ENCODE results near the gene NAALAD2. TPM values are rescaled to one million over a fixed set of nuclear protein-coding genes. Genes with fewer than 3 reads are reported as not detected.
"Not testable (repeated sequence)": the region's sequence is repeated elsewhere in the genome, so short reads cannot be mapped to it uniquely, and the experiment has no call there.

Gene NAALAD2
- polyA plus RNA-seq, 1 donor (not counting 4 experiments of a cell fraction or from before 2014, with no cell fraction given) = not detected

DNA sequence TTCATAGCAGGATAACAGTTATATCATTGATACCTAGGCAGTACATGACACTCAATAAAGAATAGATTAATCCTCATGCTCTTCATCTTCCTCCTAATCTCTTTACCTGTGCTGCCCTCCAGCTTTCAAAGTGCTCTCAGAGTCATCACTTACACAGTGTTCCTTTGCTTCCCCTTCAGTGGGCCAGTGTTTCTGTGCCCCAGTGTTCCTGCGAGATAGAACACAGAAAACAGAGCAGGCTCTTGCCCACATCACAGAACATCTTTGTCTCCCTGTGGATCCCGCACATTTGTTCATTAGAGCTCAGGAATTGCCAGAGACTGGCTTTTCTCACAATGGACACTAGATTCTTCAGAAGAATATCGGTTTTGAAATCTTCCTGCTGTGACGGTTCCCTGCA is 36.2 kb upstream of the NAALAD2 start:
- H3K27ac ChIP-seq (ENCODE audit: control insufficient read depth, insufficient read depth, low read length); H3K9ac ChIP-seq (ENCODE audit: control insufficient read depth, extremely low read depth, insufficient read depth, low read length); H3K4me3 ChIP-seq (ENCODE audit: control insufficient read depth in 2 of 3, extremely low read depth in 1 of 3, insufficient read depth in 2 of 3, low read depth in 1 of 3, low read length in 3 of 3); FAIRE-seq; H3K36me3 ChIP-seq (ENCODE audit: control insufficient read depth in 2 of 2, extremely low read depth in 1 of 2, insufficient read depth in 2 of 2, low read length in 2 of 2); H4K20me1 ChIP-seq (ENCODE audit: control insufficient read depth, extremely low read depth, insufficient read depth, low read length); dilution Hi-C loops (cut with MboI; ENCODE audit: extremely low pct_ligation_motif_present, low sequenced_read_pairs); H3K4me2 ChIP-seq (ENCODE audit: control insufficient read depth, extremely low read depth, insufficient read depth, low read depth, low read length); H3K4me1 ChIP-seq (ENCODE audit: control insufficient read depth, extremely low read depth, insufficient read depth, low read length); H3K9me3 ChIP-seq (ENCODE audit: control insufficient read depth, low read depth, low read length); H3K9me1 ChIP-seq (ENCODE audit: control insufficient read depth, extremely low read depth, insufficient read depth, low read length); H3K27me3 ChIP-seq (ENCODE audit: control insufficient read depth, extremely low read depth, insufficient read depth, low read length); DNase-seq (ENCODE audit: low read depth, low spot score); H3K79me2 ChIP-seq (ENCODE audit: control insufficient read depth, insufficient read depth, low read length); H2AFZ ChIP-seq (ENCODE audit: control insufficient read depth, low read length): not testable (repeated sequence)

DNA sequence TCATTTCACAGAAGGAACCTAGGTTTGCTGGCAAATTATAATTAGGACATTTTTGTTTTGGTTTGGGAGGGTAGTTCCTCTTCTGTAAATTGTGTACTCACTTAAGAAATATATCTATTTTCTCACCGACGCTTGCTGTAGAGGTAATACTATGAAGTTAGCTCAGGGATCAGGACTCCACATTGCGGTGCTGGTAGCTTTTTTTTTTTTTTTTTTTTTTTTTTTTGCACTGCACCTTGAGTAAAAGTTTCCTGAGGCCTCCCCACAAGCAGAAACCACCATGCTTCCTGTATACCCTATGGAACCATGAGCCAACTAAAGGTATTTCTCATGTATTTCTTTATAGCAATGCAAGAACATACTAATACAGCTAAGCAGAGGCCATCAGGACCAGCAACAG is 34.0 kb upstream of the NAALAD2 start:
- TF ChIP-seq, protein P1, sequence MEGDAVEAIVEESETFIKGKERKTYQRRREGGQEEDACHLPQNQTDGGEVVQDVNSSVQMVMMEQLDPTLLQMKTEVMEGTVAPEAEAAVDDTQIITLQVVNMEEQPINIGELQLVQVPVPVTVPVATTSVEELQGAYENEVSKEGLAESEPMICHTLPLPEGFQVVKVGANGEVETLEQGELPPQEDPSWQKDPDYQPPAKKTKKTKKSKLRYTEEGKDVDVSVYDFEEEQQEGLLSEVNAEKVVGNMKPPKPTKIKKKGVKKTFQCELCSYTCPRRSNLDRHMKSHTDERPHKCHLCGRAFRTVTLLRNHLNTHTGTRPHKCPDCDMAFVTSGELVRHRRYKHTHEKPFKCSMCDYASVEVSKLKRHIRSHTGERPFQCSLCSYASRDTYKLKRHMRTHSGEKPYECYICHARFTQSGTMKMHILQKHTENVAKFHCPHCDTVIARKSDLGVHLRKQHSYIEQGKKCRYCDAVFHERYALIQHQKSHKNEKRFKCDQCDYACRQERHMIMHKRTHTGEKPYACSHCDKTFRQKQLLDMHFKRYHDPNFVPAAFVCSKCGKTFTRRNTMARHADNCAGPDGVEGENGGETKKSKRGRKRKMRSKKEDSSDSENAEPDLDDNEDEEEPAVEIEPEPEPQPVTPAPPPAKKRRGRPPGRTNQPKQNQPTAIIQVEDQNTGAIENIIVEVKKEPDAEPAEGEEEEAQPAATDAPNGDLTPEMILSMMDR (optimal IDR thresholded peaks at IDR 0.05 in 1 of 3, IDR thresholded peaks at IDR 0.05 in 1 of 3, conservative IDR thresholded peaks at IDR 0.05 in 1 of 3; ENCODE audit: extremely low read depth in 1 of 3, insufficient read depth in 2 of 3, low read length in 3 of 3) = no peak
- TF ChIP-seq EZH2 (IDR thresholded peaks at IDR 0.05; ENCODE audit: low read length) = no peak
- Histone ChIP-seq H4K20me1 (ENCODE audit: control insufficient read depth, extremely low read depth, insufficient read depth, low read length) (no peaks in the 10 kb centered on the region), H3K9me1 (ENCODE audit: control insufficient read depth, extremely low read depth, insufficient read depth, low read length) (no peaks in the 10 kb centered on the region), H3K4me1 (ENCODE audit: control insufficient read depth, extremely low read depth, insufficient read depth, low read length) (no peaks in the 10 kb centered on the region), H3K27ac (ENCODE audit: control insufficient read depth, insufficient read depth, low read length) (no peak overlapping the region), H3K36me3 (ENCODE audit: control insufficient read depth in 2 of 2, extremely low read depth in 1 of 2, insufficient read depth in 2 of 2, low read length in 2 of 2) (no peaks in the 10 kb centered on the region), H2AFZ (ENCODE audit: control insufficient read depth, low read length) (no peak overlapping the region), H3K4me3 (ENCODE audit: control insufficient read depth in 2 of 3, extremely low read depth in 1 of 3, insufficient read depth in 2 of 3, low read depth in 1 of 3, low read length in 3 of 3) (no peak overlapping the region), H3K4me2 (ENCODE audit: control insufficient read depth, extremely low read depth, insufficient read depth, low read depth, low read length) (no peak overlapping the region), H3K27me3 (ENCODE audit: control insufficient read depth, extremely low read depth, insufficient read depth, low read length) (no peaks in the 10 kb centered on the region), H3K9me3 (ENCODE audit: control insufficient read depth, low read depth, low read length) (no peaks in the 10 kb centered on the region), H3K9ac (ENCODE audit: control insufficient read depth, extremely low read depth, insufficient read depth, low read length) (no peak overlapping the region), H3K79me2 (ENCODE audit: control insufficient read depth, insufficient read depth, low read length) (no peaks in the 10 kb centered on the region)
- DNase-seq (ENCODE audit: low read depth, low spot score) (no peak), FAIRE-seq (no peak)
- dilution Hi-C loops (cut with MboI; ENCODE audit: extremely low pct_ligation_motif_present, low sequenced_read_pairs) = no loop called here

DNA sequence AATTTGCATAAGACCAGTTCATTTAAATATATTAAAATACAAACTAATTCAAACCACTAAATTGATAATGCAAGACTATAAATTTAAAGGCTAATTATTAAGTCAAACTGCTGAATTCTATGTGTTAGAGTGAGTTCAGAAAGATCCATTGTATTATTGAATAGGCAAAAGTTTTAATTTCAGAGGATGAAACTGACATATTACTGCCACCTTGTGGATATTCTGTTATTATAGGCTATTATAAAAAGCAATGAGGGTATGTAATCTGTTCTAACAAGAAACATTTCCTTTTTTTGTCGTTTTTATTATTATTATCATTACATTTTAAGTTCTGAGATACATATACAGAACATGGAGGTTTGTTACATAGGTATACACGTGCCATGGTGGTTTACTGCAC is 20.9 kb upstream of the NAALAD2 start:
- no peaks in the 10 kb centered on the region for H3K27me3 ChIP-seq (ENCODE audit: control insufficient read depth, extremely low read depth, insufficient read depth, low read length)
- H3K4me3 ChIP-seq (ENCODE audit: control insufficient read depth in 2 of 3, extremely low read depth in 1 of 3, insufficient read depth in 2 of 3, low read depth in 1 of 3, low read length in 3 of 3) = no peak overlapping the region
- TF ChIP-seq, protein P1 (optimal IDR thresholded peaks at IDR 0.05 in 1 of 3, IDR thresholded peaks at IDR 0.05 in 1 of 3, conservative IDR thresholded peaks at IDR 0.05 in 1 of 3; ENCODE audit: extremely low read depth in 1 of 3, insufficient read depth in 2 of 3, low read length in 3 of 3) = no peak
- no peak for TF ChIP-seq EZH2 (IDR thresholded peaks at IDR 0.05; ENCODE audit: low read length)
- no peak overlapping the region for H3K9ac ChIP-seq (ENCODE audit: control insufficient read depth, extremely low read depth, insufficient read depth, low read length)
- H3K27ac ChIP-seq (ENCODE audit: control insufficient read depth, insufficient read depth, low read length) = no peak overlapping the region
- no peaks in the 10 kb centered on the region for H3K79me2 ChIP-seq (ENCODE audit: control insufficient read depth, insufficient read depth, low read length)
- H3K9me1 ChIP-seq (ENCODE audit: control insufficient read depth, extremely low read depth, insufficient read depth, low read length) = no peaks in the 10 kb centered on the region
- no peaks in the 10 kb centered on the region for H4K20me1 ChIP-seq (ENCODE audit: control insufficient read depth, extremely low read depth, insufficient read depth, low read length)
- H3K9me3 ChIP-seq (ENCODE audit: control insufficient read depth, low read depth, low read length) = no peaks in the 10 kb centered on the region
- dilution Hi-C loops (cut with MboI; ENCODE audit: extremely low pct_ligation_motif_present, low sequenced_read_pairs) = no loop called here
- no peak overlapping the region for H3K4me2 ChIP-seq (ENCODE audit: control insufficient read depth, extremely low read depth, insufficient read depth, low read depth, low read length)
- DNase-seq (ENCODE audit: low read depth, low spot score) (no peak), FAIRE-seq (no peak)
- no peaks in the 10 kb centered on the region for H3K36me3 ChIP-seq (ENCODE audit: control insufficient read depth in 2 of 2, extremely low read depth in 1 of 2, insufficient read depth in 2 of 2, low read length in 2 of 2)
- H3K4me1 ChIP-seq (ENCODE audit: control insufficient read depth, extremely low read depth, insufficient read depth, low read length) = no peaks in the 10 kb centered on the region
- H2AFZ ChIP-seq (ENCODE audit: control insufficient read depth, low read length) = no peak overlapping the region

All from keratinocyte (primary cell).